ENCODE measurements around the gene RNF113B.

The RNF113B gene

GRCh38 chr13:98134901-98135300 is 42.2 kb downstream of the RNF113B start:
- DNase-seq, result no peak

- DNase-seq, result no peak
Measured at GRCh38 chr13:98133946-98134345, 43.1 kb downstream of the RNF113B start.

GRCh38 chr13:98129059-98129746 is 47.9 kb downstream of the RNF113B start:
- DNase-seq, result no peak

All from NCI-H1694 treated with DMSO at 0.1 percent for 48 hours (cell line).